GM23248 (cell line): ENCODE results near the gene SLC25A11. TPM values are rescaled to one million over a fixed set of nuclear protein-coding genes. Genes with fewer than 3 reads are reported as not detected.
A peak's percentile ranks its signal among the peaks of the same experiment; 100 is the strongest.

ENCODE experiments used
- DNase-seq: peaks from one replicate; pipeline ENCODE4 v3.0.0-alpha.2; 2015
- H2AFZ ChIP-seq: fragments of 200-600 bp; sonication (generic); 2 replicates; pipeline ENCODE4 v1.6.1; 2016; ENCODE audit warnings: antibody characterized with exemption
- H3F3A ChIP-seq: fragments of 200-600 bp; sonication (generic); 2 replicates; pipeline ENCODE4 v1.6.1; 2016; ENCODE audit warnings: mild to moderate bottlenecking, antibody characterized with exemption, mixed run types; ENCODE audit not compliant: insufficient read depth
- H3K27ac ChIP-seq: fragments of 200-600 bp; sonication (generic); 2 replicates; pipeline ENCODE4 v1.5.1; 2016; ENCODE audit warnings: mild to moderate bottlenecking
- H3K27me3 ChIP-seq: fragments of 200-600 bp; sonication (generic); replicated peaks from 2 replicates; pipeline ENCODE4 v1.6.1; 2016; ENCODE audit warnings: mild to moderate bottlenecking; ENCODE audit not compliant: insufficient read depth
- H3K36me3 ChIP-seq: fragments of 200-600 bp; sonication (generic); 2 replicates; pipeline ENCODE4 v1.6.1; 2016; ENCODE audit warnings: low read depth, mild to moderate bottlenecking
- H3K4me1 ChIP-seq: fragments of 200-600 bp; sonication (generic); 2 replicates; pipeline ENCODE4 v1.6.1; 2016; ENCODE audit warnings: mild to moderate bottlenecking; ENCODE audit not compliant: insufficient read depth
- H3K4me2 ChIP-seq: fragments of 200-600 bp; sonication (generic); one replicate; pipeline ENCODE4 v1.6.1; 2016; ENCODE audit warnings: mild to moderate bottlenecking; ENCODE audit not compliant: unreplicated experiment
- H3K4me3 ChIP-seq: fragments of 200-600 bp; sonication (generic); 2 replicates; pipeline ENCODE4 v1.5.1; 2016; ENCODE audit warnings: mild to moderate bottlenecking
- H3K79me2 ChIP-seq: fragments of 200-600 bp; sonication (generic); 2 replicates; pipeline ENCODE4 v1.6.1; 2016; ENCODE audit warnings: mild to moderate bottlenecking; ENCODE audit not compliant: insufficient read depth
- H3K9ac ChIP-seq: fragments of 200-600 bp; sonication (generic); 2 replicates; pipeline ENCODE4 v1.6.1; 2016; ENCODE audit warnings: mild to moderate bottlenecking
- H3K9me2 ChIP-seq: fragments of 200-600 bp; sonication (generic); 2 replicates; pipeline ENCODE4 v1.6.1; 2016; ENCODE audit warnings: mixed run types, mild to moderate bottlenecking, moderate library complexity; ENCODE audit not compliant: insufficient read depth
- H3K9me3 ChIP-seq: fragments of 200-600 bp; sonication (generic); one replicate; pipeline ENCODE4 v1.6.1; 2017; ENCODE audit warnings: low read depth
- H4K20me1 ChIP-seq: fragments of 200-600 bp; sonication (generic); 2 replicates; pipeline ENCODE4 v1.6.0; 2016; ENCODE audit not compliant: insufficient read depth
- EZH2 ChIP-seq: fragments of 200-600 bp; sonication (generic); IDR thresholded peaks from 2 replicates; pipeline ENCODE4 v1.6.1; 2018; ENCODE audit warnings: antibody characterized with exemption, mild to moderate bottlenecking; ENCODE audit not compliant: insufficient read depth, poor library complexity, severe bottlenecking
- EZH2phosphoT487 ChIP-seq: fragments of 200-600 bp; sonication (generic); IDR thresholded peaks from 2 replicates; pipeline ENCODE4 v1.6.1; 2018; ENCODE audit warnings: antibody characterized with exemption, moderate library complexity, mild to moderate bottlenecking, low read depth; ENCODE audit not compliant: insufficient read depth
- WGBS, 2 experiments: methylation state at CpG; one replicate each; pipeline ENCODE4 v1.1.6; 2015 to 2017; ENCODE audit warnings: low lambda C conversion rate in 2 of 2, low coverage in 1 of 2; ENCODE audit errors: missing lambda C conversion rate in 2 of 2; 5-methylcytosine and 5-hydroxymethylcytosine counted together
- in situ Hi-C: fragments of 300-500 bp; cut with MboI; formaldehyde crosslinking; loops from 2 replicates; pipeline ENCODE4 v1.15.0; 2020
- polyA plus RNA-seq: library from polyadenylated mRNA; unstranded; fragments of >200 nt; fragmentation: Nextera tagmentation; extraction: Ambion mirVana; gene quantifications from 2 replicates; pipeline ENCODE4 v1.2.1, GENCODE V29; 2016
- total RNA-seq: library from RNA; depleted of rRNA; stranded (reverse); fragments of >200 nt; shearing (Covaris generic); gene quantifications from 2 replicates; pipeline ENCODE4 v1.2.3, GENCODE V29; 2014; rRNA removed

SLC25A11 gene
- 68.5 and 131 TPM in 2 replicates for total RNA-seq
- polyA plus RNA-seq: 71.4 and 73.2 TPM in 2 replicates

GRCh38 chr17:4939796-4940554, at the start of gene SLC25A11, which contains the start of gene RNF167:
SLC25A11 (minus strand) TSS chr17:4940046; CDS start chr17:4939910, 136 bp downstream.
RNF167 (plus strand) TSS chr17:4940268; CDS start chr17:4940910, 642 bp downstream.
- no peaks in the 10 kb centered on the region for H3K9me3 ChIP-seq
- 0 out of 2 replicates have a peak, but pooled peaks cover 6% of the 10 kb centered on the region for H4K20me1 ChIP-seq
- peak within 1 kb of the TSS; percentile 94 for H3K4me3 ChIP-seq
- peak within 1 kb of the TSS; percentile 81 for H2AFZ ChIP-seq
- H3K4me1 ChIP-seq: peaks cover 22% of the 10 kb centered on the region
- H3F3A ChIP-seq: peaks cover 41% of the 10 kb centered on the region
- H3K4me2 ChIP-seq: peak within 1 kb of the TSS; percentile 93
- no peaks in the 10 kb centered on the region for H3K36me3 ChIP-seq
- in situ Hi-C loops: no loop called here
- 1 to 2% methylated on average over 59 to 72 of the region's 72 CpGs for WGBS, 2 experiments
- H3K79me2 ChIP-seq: peaks cover 62% of the 10 kb centered on the region
- TF ChIP-seq EZH2 (no peak), EZH2phosphoT487 (no peak)
- peak within 1 kb of the TSS; percentile 80 for H3K27ac ChIP-seq
- peak within 1 kb of the TSS; percentile 94 for H3K9ac ChIP-seq
- no peaks in the 10 kb centered on the region for H3K9me2 ChIP-seq
- no peaks in the 10 kb centered on the region for H3K27me3 ChIP-seq
- peak; percentile 100 for DNase-seq

- Histone ChIP-seq H3K27me3 (no peaks in the 10 kb centered on the region), H3K9me3 (no peaks in the 10 kb centered on the region), H3K4me1 (peaks cover 9% of the 10 kb centered on the region), H3K27ac (peak overlapping the region; percentile 51), H3K9ac (peak overlapping the region; percentile 83), H3K79me2 (peaks cover 38% of the 10 kb centered on the region), H3F3A (peaks cover 6% of the 10 kb centered on the region; the same call in 1 of the 2 replicates), H3K4me3 (peak overlapping the region; percentile 81), H3K9me2 (no peaks in the 10 kb centered on the region), H3K36me3 (no peaks in the 10 kb centered on the region), H4K20me1 (no peaks in the 10 kb centered on the region), H3K4me2 (peak overlapping the region; percentile 87), H2AFZ (peak overlapping the region; percentile 88)
- in situ Hi-C loops: no loop called here
- TF ChIP-seq EZH2 (no peak), EZH2phosphoT487 (no peak)
- WGBS, 2 experiments: 1 to 2% methylated on average over 27 to 30 of the region's 30 CpGs
- DNase-seq: peak; percentile 50
These were observed 48.1 kb upstream of the SLC25A11 start for GRCh38 chr17:4987767-4988567.

- H3K4me3 ChIP-seq: peak within 1 kb of the TSS; percentile 81
- WGBS, 2 experiments: 1 to 2% methylated on average over 54 to 75 of the region's 78 CpGs
- no peaks in the 10 kb centered on the region for H3K9me3 ChIP-seq
- H3F3A ChIP-seq: peaks cover 5% of the 10 kb centered on the region; the same call in 1 of the 2 replicates
- no peaks in the 10 kb centered on the region for H4K20me1 ChIP-seq
- in situ Hi-C loops: no loop called here
- H3K36me3 ChIP-seq: no peaks in the 10 kb centered on the region
- no peaks in the 10 kb centered on the region for H3K9me2 ChIP-seq
- H3K4me2 ChIP-seq: peak within 1 kb of the TSS; percentile 87
- H3K27ac ChIP-seq: peak within 1 kb of the TSS; percentile 51
- TF ChIP-seq EZH2 (no peak), EZH2phosphoT487 (no peak)
- DNase-seq: peak; percentile 80
- no peaks in the 10 kb centered on the region for H3K27me3 ChIP-seq
- H3K4me1 ChIP-seq: peaks cover 9% of the 10 kb centered on the region
- peak within 1 kb of the TSS; percentile 83 for H3K9ac ChIP-seq
- H2AFZ ChIP-seq: peak within 1 kb of the TSS; percentile 88
- H3K79me2 ChIP-seq: peaks cover 38% of the 10 kb centered on the region
These were observed 47.3 kb upstream of the SLC25A11 start, which contains the start of gene CAMTA2 for GRCh38 chr17:4986951-4987766. CAMTA2 (minus strand) TSS chr17:4987675; CDS start chr17:4986222, 1,453 bp downstream.

DNA sequence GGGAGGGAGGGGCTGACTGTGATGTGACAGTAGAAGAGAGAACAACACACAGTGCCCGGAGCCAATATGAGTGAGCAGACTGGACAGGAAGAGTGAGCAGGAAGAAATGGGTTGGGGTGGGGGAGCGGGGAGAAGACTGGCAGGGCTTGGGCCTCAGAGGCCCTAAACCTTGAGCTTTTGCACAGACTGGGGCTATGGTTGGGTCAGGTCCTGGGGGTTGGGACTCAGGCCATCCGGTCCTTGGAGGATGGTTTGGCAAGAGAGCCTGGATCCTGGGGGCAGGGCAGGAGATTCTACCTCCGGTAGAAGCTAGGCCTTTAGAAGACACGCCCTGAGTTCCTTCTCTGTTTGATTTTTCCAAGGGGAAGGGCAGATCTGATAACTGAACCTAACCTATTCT, 46.6 kb upstream of the SLC25A11 start:
- Histone ChIP-seq H3K4me3 (peak overlapping the region; percentile 81), H3K9me3 (no peaks in the 10 kb centered on the region), H3K36me3 (no peaks in the 10 kb centered on the region), H3K27ac (peak overlapping the region; percentile 51; the same call in 1 of the 2 replicates), H3K9me2 (no peaks in the 10 kb centered on the region), H3K27me3 (no peaks in the 10 kb centered on the region), H4K20me1 (no peaks in the 10 kb centered on the region), H3K4me1 (peaks cover 9% of the 10 kb centered on the region), H2AFZ (peak overlapping the region; percentile 88), H3F3A (no peaks in the 10 kb centered on the region; the same call in 1 of the 2 replicates), H3K79me2 (peaks cover 38% of the 10 kb centered on the region), H3K4me2 (peak overlapping the region; percentile 87), H3K9ac (peak overlapping the region; percentile 83)
- TF ChIP-seq EZH2 (no peak), EZH2phosphoT487 (no peak)
- WGBS, 2 experiments: 33 to 43% methylated on average over 5 of the region's 5 CpGs
- in situ Hi-C loops: no loop called here
- peak; percentile 37 for DNase-seq
